NCI-H774 (cell line): Measurements from ENCODE around the gene C1QL2.

Source experiments
- DNase-seq: peaks from one replicate; lab custom pipeline; 2025; lab: John Stamatoyannopoulos, UW

Gene C1QL2

DNA sequence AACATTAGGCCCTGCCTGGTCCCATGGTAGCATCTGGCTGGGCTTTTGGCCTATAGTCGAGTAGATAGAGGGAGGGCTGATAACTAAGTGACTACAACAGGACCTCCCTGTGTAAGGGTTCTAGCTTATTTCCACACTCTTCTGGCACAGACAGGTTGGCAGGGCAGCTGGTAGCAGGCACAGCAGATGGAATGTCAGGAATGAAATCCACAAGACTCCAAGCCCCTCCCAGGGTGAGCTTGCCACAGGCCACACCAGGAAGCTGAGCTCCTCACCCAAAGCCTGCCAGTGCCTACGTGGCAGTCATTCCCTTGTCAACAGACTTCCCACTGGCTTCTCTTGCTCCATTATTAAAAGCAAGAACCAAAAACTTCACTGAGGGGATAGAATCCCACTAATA is 20.7 kb upstream of the C1QL2 start:
- no peak for DNase-seq

DNA sequence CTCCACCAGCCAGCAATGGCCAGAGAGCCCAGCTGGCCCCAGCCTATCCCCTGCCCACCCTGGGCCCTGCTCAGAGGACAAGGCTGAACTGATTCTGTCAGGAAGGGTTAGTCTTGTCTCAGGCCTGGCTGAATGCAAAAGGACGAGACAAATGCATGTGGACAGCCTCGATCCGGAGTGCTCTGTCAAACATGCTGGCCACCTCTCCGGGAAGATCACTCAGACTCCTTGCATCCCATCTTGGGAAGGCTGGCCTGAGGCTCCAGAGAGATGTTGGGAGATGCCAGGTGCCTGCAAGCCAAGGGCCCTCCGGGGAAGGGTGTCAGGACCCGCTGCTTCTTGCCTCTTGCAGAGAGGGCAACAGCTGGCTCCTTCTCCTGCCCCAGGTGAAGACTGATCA is 20.2 kb upstream of the C1QL2 start:
- DNase-seq = no peak

DNA sequence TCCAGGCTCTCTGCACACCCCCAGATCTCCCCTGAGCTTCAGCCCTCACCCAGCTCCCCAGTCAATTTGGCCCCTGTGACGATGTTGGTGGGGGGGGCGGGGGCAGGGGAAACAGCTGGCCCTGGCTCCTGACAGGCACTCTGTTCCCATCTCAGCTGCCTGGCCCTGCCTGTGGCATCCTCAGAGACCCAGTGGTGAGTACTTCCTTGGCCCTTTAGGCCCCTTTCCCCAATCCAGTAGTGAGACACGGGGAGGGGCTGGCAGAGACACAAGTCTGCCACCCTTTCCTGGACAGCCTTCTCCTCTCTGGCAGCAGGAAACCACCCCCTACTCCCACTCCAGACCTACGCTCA is 19.3 kb upstream of the C1QL2 start:
- DNase-seq = no peak

DNA sequence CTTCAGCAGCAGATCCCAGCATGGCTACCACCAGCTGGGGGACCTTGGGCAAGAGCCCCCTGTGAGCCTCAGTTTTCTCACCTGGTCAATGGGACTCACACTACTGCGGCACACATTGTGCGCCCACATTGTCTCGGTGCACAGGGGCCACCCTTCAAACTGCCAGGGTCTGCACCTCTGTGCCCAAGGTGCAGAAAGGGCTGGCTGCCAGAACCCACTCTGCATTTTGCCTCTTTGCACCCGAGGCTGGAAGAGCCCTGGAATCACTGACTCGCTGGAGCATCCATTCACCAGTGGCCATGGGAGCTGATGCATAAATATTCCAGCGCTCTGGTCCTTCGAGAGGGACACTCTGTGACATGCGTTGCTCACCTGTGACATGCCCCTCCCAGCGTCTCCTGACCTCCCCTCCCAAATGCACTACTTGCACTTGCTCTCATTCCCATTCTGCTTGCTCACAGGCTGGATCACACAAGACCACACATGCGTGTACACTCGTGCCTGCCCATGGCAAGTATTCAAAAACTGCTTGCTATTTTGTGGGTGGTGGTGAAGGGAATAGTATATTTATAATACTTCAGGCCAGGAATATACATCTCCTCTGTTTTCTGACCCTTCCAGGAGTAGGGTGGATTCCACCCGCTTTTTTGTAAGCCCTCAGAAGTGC is 18.8 kb upstream of the C1QL2 start:
- no peak for DNase-seq

DNA sequence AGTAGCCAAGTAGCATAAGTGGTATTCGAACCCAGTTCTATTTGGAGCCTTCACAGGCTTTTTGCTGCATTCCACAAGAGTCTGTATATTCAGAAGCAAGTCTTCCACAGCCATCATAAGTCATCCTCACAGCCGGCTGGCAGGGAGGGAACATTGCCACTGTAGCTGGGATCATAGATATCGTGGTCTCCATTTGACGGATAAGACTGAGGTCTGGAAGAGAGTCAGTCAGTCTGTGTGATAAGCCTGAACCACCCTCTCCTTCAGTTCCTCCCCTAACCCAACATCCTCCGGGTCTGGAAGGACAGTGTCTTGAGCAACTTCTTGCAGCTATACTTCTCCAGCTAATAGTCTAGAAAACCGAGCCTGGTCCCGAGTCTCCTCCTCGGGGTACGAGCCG is 17.0 kb upstream of the C1QL2 start:
- DNase-seq = no peak

DNA sequence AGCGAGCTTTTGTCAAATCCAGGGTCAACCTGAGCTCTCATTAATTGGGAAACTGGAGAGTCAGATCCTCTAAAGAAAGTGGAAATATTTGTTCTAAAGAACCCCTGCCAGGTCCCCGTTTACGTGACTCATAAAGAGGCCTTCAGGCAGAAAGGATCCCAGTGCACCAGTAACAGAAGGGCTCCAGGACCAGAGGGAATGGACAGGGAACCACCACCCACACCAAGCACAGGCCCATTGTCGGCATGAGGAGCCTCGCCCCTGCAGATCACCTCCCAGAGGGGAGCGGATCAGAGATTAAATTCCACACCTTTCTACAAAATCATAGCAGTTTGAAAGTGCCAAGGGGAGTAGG is 16.4 kb upstream of the C1QL2 start:
- no peak for DNase-seq

DNA sequence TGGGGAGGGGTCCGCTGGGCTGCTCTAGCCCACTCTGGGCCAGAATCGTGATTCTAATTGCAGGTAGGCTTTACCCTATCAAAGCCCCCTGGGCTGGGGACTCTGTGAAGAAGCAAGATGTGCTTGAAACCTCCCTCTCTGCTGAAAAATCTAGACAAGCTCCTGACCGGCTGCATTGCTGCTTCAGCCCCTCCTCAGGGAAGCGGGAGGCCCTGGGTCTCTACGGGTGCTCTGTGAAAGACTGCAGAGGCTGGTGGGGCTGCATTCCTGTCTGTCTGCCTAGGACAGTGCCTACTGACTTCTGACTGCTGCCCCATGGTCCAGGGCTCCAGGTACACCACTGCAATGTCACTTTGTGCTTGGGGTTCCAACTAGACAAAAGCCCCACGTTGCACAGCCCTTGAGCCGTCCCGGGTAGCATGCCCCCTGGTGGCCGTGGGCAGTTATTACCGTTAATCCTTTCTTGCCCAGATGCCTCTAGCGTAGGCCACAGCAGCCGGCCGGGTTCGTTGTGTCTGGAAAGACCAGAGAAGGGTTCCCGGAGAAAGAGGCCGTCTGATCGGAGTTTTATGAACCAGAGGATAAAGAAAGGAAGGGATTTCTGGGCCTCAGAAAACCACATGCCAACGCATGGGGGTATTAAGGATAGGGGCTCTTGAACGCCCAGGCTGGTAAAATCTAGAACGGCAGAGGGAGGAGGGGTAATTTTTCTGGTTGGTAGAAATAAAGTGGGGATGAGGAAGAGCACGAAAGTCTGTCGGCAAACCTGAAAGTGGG is 15.9 kb upstream of the C1QL2 start:
- peak; percentile 28 for DNase-seq

DNA sequence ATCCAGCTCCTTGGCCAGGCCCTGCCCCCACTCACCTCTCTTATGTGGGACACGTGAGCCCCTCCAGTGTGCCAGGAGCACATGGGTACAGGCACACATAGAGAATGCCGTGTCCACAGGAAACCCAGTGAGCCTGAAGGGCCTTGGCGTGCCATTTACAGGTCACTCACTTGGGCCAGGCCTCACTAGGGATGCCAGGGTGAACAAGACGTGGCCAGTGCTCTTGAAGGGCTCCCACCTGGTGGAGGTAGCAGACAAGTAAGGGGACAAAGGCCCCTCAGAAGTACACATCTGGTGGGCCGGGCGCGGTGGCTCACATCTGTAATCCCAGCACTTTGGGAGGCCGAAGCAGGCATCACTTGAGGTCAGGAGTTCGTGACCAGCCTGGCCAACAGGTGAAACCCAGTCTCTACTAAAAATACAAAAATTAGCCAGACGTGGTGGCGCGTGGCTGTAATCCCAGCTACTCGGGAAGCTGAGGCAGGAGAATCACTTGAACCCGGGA is 15.1 kb upstream of the C1QL2 start:
- DNase-seq = no peak

DNA sequence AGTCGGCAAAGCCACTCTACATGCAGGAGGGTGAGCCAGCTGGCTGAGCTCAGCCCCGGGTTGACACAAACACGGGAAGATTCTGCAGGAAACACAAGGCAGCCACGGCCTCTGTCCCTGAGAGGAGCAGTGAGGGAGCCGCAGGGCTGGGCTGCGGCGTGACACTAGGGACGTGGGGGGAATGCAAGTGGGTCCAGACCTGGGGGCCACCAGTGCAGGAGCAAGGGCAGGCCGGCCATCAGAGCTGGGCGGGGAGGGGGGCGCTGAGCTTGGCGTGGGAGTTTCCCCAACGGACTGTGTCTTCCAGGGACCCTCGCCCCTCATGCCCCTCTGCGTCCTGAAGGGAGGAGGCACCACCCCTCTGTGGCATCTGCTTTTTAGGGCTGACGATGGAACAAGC is 12.0 kb upstream of the C1QL2 start:
- DNase-seq = no peak

DNA sequence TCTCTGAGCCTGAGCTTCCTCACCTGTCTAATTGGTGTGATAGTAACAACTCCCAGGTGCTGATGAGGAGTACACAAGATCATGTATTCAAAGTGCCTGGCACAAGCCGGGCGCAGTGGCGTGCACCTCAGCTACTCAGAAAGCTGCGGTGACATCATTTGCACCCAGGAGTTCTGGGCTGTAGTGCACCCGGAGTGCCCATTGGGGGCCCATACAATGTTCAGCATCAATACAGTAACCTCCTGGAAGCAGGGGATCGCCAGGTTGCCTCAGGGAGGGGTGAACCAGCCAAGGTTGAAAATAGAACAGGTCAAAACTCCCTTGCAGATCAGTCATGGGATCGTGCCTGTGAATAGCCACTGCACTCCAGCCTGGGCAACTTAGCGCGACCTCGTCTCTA is 11.2 kb upstream of the C1QL2 start:
- no peak for DNase-seq

DNA sequence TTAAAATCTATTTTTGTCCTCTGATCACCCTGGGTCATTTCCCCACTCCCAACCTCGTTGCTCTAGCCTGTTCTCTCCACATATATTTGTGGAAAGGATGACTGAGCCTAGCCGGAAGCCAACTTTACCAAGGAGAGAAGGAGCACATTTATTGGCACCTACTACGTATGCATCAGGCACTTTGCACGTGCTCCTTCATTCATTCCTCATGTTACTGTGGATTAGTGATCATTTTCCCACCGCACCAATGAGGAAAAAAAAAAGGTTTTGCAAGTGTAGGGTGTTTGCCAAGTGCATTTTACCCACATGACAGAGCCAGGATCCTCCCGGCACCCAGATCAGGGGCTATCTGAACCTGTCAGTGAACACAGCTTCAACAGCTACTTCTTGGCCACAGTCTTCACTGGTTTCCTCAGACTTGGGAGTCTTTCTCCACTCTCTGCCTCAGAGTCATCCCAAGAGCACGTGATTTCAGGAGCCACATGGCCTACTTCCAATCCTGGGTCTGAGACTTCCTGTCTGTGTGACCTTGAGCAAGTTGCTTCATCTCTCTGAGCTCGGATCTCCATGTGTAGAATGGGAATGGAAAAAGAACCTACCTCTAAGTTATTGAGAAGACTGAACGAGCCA is 1.9 kb upstream of the C1QL2 start:
- no peak for DNase-seq

DNA sequence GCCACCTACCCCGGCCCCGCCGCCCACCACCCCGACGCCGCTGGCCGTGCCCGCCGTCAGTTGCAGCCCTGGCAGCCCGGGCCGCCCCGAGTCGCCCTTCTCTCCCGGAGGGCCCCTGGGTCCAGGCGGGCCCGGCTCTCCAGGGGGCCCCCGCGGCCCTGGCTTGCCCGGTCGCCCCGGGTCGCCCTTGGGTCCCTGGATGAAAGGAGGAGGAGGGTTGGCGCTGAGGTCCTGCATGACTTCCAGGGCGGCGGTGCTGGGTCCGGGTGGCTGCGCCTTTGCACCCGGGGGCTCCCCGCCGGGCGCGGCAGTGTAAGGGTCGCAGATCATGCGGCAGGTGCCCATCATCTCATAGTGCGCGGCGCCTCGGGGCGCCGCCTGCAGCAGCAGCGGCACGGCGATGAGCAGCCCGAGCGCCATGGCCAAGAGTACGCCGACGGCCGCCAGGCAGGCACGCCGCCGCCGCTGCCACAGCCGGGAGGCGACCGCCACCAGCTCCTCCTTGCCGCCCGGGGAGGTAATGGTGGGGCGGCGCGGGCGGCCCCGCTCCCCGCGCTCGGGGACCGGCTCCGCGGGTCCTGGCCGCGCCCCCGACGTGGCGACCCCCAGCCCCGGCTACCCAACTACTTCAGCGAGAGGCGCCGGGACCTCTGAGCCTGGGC is 570 bp downstream of the C1QL2 start:
- no peak for DNase-seq

DNA sequence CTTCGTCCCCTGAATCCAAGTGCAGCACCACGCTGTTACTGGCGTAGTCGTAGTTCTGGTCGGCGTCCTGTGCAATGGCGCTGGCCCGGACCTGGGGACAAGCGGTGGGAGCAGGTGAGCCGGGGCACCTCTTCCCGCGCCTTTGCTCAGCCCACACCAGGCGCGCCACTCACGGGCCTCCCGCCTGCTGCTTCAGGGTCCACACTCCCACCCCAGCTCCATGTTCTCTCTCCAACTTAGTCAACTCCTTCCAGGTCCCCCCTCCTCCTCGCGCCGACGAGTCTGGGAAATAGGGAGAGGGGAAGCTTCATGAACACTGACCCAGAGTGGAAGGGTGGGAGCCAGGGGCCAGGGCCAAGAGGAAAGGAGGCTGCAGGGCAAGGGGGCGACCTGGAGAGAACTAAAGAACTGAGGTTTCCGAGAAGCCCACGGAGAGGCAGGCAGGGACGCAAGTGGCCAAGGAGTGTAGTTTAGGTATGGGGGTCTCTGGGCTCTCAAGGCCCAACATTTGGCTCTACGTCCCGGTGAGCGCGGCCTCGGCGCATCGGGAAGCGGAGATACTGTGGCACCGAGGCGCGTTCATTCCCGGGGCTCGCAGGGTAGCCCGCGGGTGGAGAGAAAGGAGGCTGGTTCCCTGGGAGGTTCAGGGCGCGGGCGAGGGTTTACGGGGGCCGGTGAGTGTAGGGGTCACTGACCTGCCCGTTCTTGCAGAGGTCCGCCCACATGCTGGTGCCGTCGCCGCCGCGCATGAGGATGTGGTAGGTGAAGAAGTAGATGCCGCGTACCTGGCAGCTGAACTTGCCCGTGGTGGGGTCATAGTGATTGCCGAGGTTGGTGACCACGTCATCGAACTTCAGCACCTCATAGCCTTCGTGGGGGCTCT is 1.4 kb downstream of the C1QL2 start:
- DNase-seq = no peak

DNA sequence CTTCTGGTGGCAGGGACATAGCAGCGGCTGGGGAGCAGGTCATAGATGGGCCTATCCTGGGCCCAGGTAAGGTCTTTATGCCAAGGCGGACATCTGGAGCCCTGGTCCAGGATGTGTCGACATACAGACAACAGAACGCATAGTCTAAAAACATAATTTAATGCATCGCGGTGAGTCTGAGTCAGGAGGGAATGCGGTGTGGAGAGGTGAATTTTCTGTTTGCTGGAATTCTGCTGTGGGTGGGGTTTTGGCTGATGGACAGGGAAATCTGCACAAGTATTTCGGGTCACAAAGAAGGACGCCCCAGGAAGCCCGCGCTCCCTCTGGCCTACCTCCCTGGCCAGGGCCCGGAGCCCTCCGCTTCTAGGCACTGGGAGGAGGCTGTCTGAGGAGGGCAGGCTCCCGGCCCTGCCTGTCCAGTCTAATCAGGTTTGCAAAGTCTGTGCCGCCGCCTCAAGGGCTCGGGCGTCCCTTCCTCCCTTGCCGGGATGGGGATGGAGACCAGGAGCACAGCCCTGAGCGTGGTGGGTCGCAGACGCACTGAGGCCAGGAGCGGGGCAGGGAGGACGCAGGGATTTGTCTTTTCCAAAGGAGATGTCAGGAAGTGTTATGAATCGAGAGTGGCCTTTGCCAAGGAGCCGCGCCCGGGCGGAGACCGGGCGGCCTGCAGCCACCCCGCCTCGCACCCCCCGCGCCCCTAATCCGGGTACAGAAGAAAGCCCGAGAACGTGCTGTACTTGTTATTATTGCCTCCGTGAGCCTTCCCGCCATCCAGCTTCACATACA is 2.3 kb downstream of the C1QL2 start:
- DNase-seq = no peak

DNA sequence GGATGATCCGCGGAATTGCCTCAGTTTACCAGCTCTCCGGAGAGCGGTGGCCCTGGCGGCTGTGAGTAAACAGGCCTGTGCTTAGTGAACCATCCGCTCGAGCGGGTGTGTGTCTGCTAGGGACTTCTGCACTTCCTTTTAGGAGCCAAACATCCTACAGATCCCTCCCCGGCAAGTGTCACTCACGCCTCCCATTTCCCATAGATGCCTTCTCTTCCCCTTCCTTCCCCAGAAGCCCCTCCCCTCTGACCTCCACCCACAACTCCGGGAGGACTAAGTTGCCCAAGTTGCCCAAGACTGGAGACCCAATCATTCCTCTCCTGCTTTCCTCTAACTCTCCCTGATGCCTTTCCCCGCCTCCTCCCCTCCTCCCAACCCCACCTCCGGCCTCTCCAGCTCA is 2.9 kb downstream of the C1QL2 start:
- DNase-seq = no peak

DNA sequence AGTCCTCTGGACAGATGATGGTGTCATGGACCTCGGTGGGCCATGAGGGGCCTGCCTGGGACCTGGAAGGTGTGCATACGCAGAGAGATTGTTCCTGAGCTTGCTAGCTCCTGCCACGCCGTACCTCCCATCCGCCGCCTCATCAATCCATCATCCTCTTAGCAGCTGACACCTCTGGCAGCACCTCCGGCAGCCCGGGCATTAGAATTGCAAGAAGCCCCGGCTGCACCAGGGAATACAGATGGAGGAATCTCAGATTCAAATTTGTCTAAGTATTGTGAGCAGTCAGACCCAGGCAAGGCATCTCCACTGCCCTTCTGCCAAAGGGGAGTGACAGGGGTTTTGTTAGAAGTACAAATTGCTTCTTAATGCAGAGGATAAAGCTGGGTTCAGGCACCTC is 4.5 kb downstream of the C1QL2 start:
- DNase-seq = no peak

DNA sequence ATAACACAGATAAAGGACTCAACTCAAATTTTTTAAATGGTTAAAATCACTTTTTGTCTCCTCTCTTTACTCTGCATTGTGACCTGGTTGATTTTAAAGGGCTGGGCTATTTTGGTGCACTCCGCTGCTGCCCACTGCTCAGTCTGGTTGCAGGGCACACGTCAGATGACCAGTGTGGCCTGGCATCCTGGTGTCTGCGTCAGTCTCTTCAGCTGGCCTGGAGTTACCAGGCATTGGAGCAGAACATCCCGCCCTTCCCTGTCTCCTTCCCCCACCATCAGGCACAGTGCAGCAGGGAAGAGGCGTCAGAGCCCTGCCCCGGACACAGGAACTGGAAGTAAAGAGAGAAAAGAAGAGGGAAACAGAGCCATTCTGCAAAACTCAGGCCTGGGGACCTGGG is 8.9 kb downstream of the C1QL2 start:
- DNase-seq = no peak

DNA sequence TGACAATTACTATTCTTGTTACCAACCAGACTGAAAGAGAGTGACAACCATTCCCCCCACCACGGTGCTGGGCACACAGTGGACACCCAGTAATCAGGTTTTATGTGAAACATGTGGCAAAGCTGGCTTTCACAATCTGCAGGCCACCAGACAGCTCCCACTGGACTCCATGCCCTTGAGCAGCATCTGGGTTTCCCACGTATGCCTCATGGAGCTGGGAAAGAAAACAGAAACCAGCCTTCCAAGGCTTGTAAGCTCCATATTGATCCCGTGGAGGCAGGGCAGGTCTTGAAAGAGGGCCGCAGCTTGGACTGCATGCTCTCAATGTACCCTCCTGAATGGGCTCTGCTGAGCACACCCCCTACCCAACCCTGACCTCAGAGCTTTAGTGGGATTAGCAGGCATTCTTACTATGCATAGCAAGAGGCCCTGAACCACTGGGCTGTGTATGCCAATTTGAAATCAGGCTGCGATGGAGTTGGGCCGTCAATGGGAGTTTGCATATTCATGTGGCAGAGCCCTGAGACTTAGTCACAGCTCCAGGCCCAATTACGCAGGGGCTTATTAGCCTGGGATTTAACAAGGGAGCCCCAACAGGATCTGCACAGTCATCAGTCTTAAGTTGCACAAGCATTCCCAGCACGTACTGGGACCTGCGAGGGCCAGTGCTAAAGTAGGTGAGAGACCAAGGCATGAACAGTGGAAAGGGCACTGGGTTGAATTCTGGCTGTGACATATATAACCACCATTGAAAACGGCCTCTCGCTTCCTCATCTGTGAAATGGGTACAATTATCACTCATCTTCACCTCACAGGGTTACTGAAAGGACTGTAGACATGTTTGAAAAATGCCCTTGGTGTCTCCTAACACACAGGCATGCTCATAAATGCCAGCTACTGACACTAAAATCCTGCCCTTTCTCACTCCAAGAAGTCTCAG is 10.5 kb downstream of the C1QL2 start:
- DNase-seq = no peak

DNA sequence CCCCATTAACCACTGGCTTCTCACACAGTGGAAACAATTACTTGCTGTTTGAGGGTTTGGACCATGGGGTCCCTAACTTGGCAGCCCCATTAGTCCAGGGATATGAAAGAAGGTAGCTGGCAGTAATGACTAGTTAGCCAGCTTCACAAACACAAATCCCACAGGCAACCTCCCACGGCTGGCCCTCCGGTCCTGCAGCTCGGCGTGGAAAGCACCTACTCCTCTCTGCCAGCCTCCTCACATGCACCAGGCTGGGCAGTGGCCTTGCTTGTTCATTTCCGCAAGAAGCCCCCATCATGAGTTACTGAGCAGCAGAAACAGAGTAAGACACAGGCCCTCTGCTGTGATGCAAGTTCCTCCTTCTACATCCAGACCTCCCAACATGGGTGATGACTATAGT is 13.7 kb downstream of the C1QL2 start:
- DNase-seq = no peak

DNA sequence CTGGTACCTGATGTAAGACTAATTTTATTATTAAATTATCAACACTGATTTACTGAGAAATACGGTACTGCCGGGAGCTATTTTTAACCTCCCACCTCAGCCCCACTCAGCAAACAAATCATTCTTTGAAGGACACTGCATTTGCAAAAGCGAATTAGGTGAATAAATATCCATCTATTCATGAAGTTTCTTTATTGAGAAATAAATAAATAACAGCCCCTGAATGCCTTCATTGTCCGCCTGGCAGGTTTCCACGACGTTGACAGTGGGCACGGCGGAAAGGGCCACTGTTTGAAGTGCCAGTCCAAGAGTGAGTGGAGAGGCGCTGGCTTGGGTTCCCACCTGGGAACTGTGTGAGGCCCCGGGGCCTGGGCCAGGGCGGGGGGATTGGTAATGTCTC is 15.7 kb downstream of the C1QL2 start:
- peak; percentile 73 for DNase-seq
